Endothelial cell of umbilical vein (primary cell): ENCODE results near the gene SPG7. TPM values are rescaled to one million over a fixed set of nuclear protein-coding genes. Genes with fewer than 3 reads are reported as not detected.

Experiments used
- BruUV-seq: library from RNA; stranded (reverse); fragments of 400-500 nt; replicated peaks from 2 replicates; lab custom pipeline; 2021; lab: Mats Ljungman, UMichigan
- CTCF ChIA-PET: fragments of 300-600, 350-600 bp; sonication (Branson Sonifier 250); formaldehyde crosslinking; loops from one replicate; lab custom pipeline; 2021; ENCODE audit warnings: antibody characterized with exemption, inconsistent platforms; lab: Charles Lee
- POLR2A ChIA-PET: fragments of 300-600, 350-600 bp; sonication (Branson Sonifier 250); formaldehyde crosslinking; loops from one replicate; lab custom pipeline; 2021; ENCODE audit warnings: antibody characterized with exemption, inconsistent platforms; lab: Charles Lee
- DNase-seq: peaks from one replicate; pipeline ENCODE4 v3.0.0-alpha.2; 2011; ENCODE audit warnings: low read depth, low spot score
- FAIRE-seq: peaks from 2 replicates; lab custom pipeline; 2011; peaks lifted over from hg19 to GRCh38; lab: Jason Lieb, UNC
- H2AFZ ChIP-seq: 2 replicates; pipeline ENCODE4 v1.6.0; 2012; ENCODE audit warnings: low read depth, low read length, control low read depth, inconsistent platforms
- H3K27ac ChIP-seq: 2 replicates; pipeline ENCODE4 v1.5.1; 2011; ENCODE audit warnings: low read depth, mild to moderate bottlenecking, control low read depth, low read length, moderate library complexity; ENCODE audit not compliant: insufficient read depth
- H3K27me3 ChIP-seq, 2 experiments: 2 replicates each; pipeline versions ENCODE4 v1.6.0 to v1.6.1; 2011; ENCODE audit warnings: low read length in 2 of 2, mixed read lengths in 1 of 2; ENCODE audit not compliant: control insufficient read depth in 2 of 2, insufficient read depth in 2 of 2
- H3K36me3 ChIP-seq, 2 experiments: 2 replicates in 1 of 2; 3 replicates in 1 of 2; pipeline ENCODE4 v1.5.1; 2011; ENCODE audit warnings: low read length in 2 of 2, mild to moderate bottlenecking in 1 of 2, moderate library complexity in 1 of 2; ENCODE audit not compliant: control insufficient read depth in 2 of 2, insufficient read depth in 2 of 2; ENCODE audit errors: extremely low read depth in 1 of 2
- H3K4me1 ChIP-seq: 3 replicates; pipeline ENCODE4 v1.5.1; 2011; ENCODE audit warnings: mild to moderate bottlenecking, low read length; ENCODE audit not compliant: control insufficient read depth, insufficient read depth; ENCODE audit errors: extremely low read depth
- H3K4me2 ChIP-seq: 2 replicates; pipeline ENCODE4 v1.6.1; 2011; ENCODE audit warnings: low read length, control low read depth, mixed read lengths; ENCODE audit not compliant: insufficient read depth
- H3K4me3 ChIP-seq, 3 experiments: fragments of 200-600 bp in 1 of 3; sonication (generic), shearing (Covaris generic) in 1 of 3; replicated peaks in 1 of 3; 2 replicates each; pipeline ENCODE4 v1.5.1; 2011 to 2016; ENCODE audit warnings: control low read depth in 3 of 3, low read length in 3 of 3, mild to moderate bottlenecking in 2 of 3, inconsistent platforms in 1 of 3, low read depth in 1 of 3, moderate library complexity in 1 of 3; ENCODE audit not compliant: insufficient read depth in 1 of 3
- H3K79me2 ChIP-seq: 2 replicates; pipeline ENCODE4 v1.6.0; 2012; ENCODE audit warnings: low read length, inconsistent platforms; ENCODE audit not compliant: control insufficient read depth, insufficient read depth
- H3K9ac ChIP-seq: replicated peaks from 2 replicates; pipeline ENCODE3; 2011; ENCODE audit warnings: low read length, control low read depth; ENCODE audit not compliant: insufficient read depth; ENCODE audit errors: extremely low read depth
- H3K9me1 ChIP-seq: replicated peaks from 3 replicates; pipeline ENCODE4 v1.6.0; 2011; ENCODE audit warnings: mild to moderate bottlenecking, low read length; ENCODE audit not compliant: control insufficient read depth, insufficient read depth; ENCODE audit errors: extremely low read depth
- H3K9me3 ChIP-seq: replicated peaks from 2 replicates; pipeline ENCODE4 v1.5.1; 2012; ENCODE audit warnings: low read length, inconsistent platforms; ENCODE audit not compliant: control insufficient read depth, insufficient read depth
- H4K20me1 ChIP-seq: replicated peaks from 2 replicates; pipeline ENCODE3; 2011; ENCODE audit warnings: mild to moderate bottlenecking, low read length; ENCODE audit not compliant: control insufficient read depth, insufficient read depth; ENCODE audit errors: extremely low read depth
- CTCF ChIP-seq, 2 donors: IDR thresholded peaks; 1 replicate in 1 of 2; 2 replicates in 1 of 2; pipeline ENCODE4 v1.5.1; 2011; ENCODE audit warnings: low read length in 2 of 2, mild to moderate bottlenecking in 2 of 2, moderate library complexity in 2 of 2, control low read depth in 1 of 2, inconsistent platforms in 1 of 2, low read depth in 1 of 2; ENCODE audit not compliant: insufficient read depth in 1 of 2; ENCODE audit errors: extremely low read depth in 1 of 2
- EZH2 ChIP-seq: IDR thresholded peaks from 2 replicates; pipeline ENCODE4 v1.6.1; 2012; ENCODE audit warnings: borderline replicate concordance, low read depth, mild to moderate bottlenecking, moderate library complexity, low read length, inconsistent platforms; ENCODE audit not compliant: severe bottlenecking
- FOS ChIP-seq: IDR thresholded peaks from 2 replicates; pipeline ENCODE4 v1.6.1; 2011; ENCODE audit warnings: mild to moderate bottlenecking, low read length, moderate library complexity, borderline replicate concordance; ENCODE audit not compliant: insufficient read depth
- GATA2 ChIP-seq: IDR thresholded peaks from 2 replicates; pipeline ENCODE4 v1.7.0; 2011; ENCODE audit warnings: low read depth, mild to moderate bottlenecking, moderate library complexity, mixed read lengths, low read length; ENCODE audit not compliant: insufficient read length, insufficient read depth
- JUN ChIP-seq: IDR thresholded peaks from 2 replicates; pipeline ENCODE4 v1.6.1; 2011; ENCODE audit warnings: borderline replicate concordance, low read depth; ENCODE audit not compliant: insufficient read length, insufficient read depth
- MAX ChIP-seq: IDR thresholded peaks from 2 replicates; pipeline ENCODE4 v1.6.1; 2011; ENCODE audit not compliant: insufficient read depth, insufficient read length
- MYC ChIP-seq: IDR thresholded peaks from one replicate; pipeline ENCODE4 v1.6.1; 2011; ENCODE audit warnings: mild to moderate bottlenecking, low read depth, low read length
- POLR2A ChIP-seq: IDR thresholded peaks from 2 replicates; pipeline ENCODE4 v1.6.1; 2012; ENCODE audit warnings: low read depth, mild to moderate bottlenecking, control low read depth, low read length
- POLR2AphosphoS5 ChIP-seq: IDR thresholded peaks from 2 replicates; pipeline ENCODE4 v1.6.1; 2012; ENCODE audit warnings: low read depth, mild to moderate bottlenecking, control low read depth, low read length, moderate library complexity; ENCODE audit not compliant: insufficient read depth
- dilution Hi-C: fragments of 300-500 bp; cut with MboI; formaldehyde crosslinking; loops from one replicate; pipeline ENCODE4 v1.15.0; 2019; ENCODE audit warnings: low sequenced_read_pairs; ENCODE audit not compliant: extremely low pct_ligation_motif_present
- intact Hi-C: fragments of 100-400 bp; cut with micrococcal nuclease; formaldehyde crosslinking; loops from one replicate; pipeline ENCODE4 v1.10.0; 2022
- polyA plus RNA-seq, 4 experiments: library from polyadenylated mRNA; depleted of rRNA in 3 of 4; stranded (reverse) in 3 of 4; unstranded in 1 of 4; fragments of >200 nt; gene quantifications; 2 replicates each; pipeline versions ENCODE4 v1.2.1 to v1.2.3, GENCODE V29; 2011 to 2012; ENCODE audit warnings: missing spikeins in 1 of 4
- total RNA-seq: library from RNA; stranded (reverse); gene quantifications from 2 replicates; pipeline ENCODE4 v1.2.3, GENCODE V29; 2021

Gene SPG7
- total and polyA plus RNA-seq, 2 donors (not counting 3 experiments of a cell fraction or from before 2014, with no cell fraction given), result 90.2 to 146 TPM

DNA sequence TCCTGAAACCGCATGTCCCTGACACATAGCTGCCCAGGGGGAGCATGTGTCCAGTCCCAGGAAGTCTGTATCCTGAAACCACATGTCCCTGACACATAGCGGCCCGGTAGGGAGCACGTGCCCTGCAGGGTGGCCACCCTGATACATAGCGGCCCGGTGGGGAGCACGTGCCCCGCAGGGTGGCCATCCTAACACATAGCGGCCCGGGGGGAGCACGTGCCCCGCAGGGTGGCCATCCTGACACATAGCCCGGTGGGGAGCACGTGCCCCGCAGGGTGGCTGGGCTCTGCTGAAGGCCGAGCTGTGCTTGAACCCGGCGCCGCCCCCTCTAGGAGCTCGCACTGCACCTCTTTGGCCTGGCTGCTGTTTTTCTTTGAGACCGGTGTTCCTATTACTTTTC, 33.6 kb downstream of the SPG7 start:
- ChIA-PET CTCF (interaction anchor here (0.9 to 1.5 kb wide), 4 partner anchors 10 to 15 kb away, joined by 3 to 6 read pairs (median 3); no protein-coding TSS in a partner anchor), POLR2A (no interaction called here)
- H3K4me3 ChIP-seq, result no peak overlapping the region
- H3K9me1 ChIP-seq, result no peaks in the 10 kb centered on the region
- DNase-seq (no peak), FAIRE-seq (no peak)
- H2AFZ ChIP-seq, result no peak overlapping the region
- no peaks in the 10 kb centered on the region for H4K20me1 ChIP-seq
- H3K27me3 ChIP-seq, result no peaks in the 10 kb centered on the region
- peaks cover 0 to 31% of the 10 kb centered on the region in 2 experiments for H3K36me3 ChIP-seq
- H3K9me3 ChIP-seq, result no peaks in the 10 kb centered on the region
- H3K4me2 ChIP-seq, result no peak overlapping the region
- TF ChIP-seq MYC (no peak), EZH2 (no peak), FOS (no peak), JUN (no peak), CTCF (IDR thresholded peaks at IDR 0.05; ENCODE audit: extremely low read depth in 1 of 2, insufficient read depth in 1 of 2, low read depth in 1 of 2, low read length in 2 of 2) (no peak), MAX (no peak), POLR2A (no peak), POLR2AphosphoS5 (no peak), GATA2 (no peak)
- intact Hi-C loops (no loop called here), dilution Hi-C loops (no loop called here)
- H3K4me1 ChIP-seq, result no peaks in the 10 kb centered on the region
- BruUV-seq, result no TSS peak
- no peak overlapping the region for H3K27ac ChIP-seq
- H3K9ac ChIP-seq, result no peak overlapping the region
- H3K79me2 ChIP-seq, result no peaks in the 10 kb centered on the region
